Brain microvascular endothelial cell (primary cell): Measurements from ENCODE around the gene TMEM47.

Experiments used
- DNase-seq: peaks from one replicate; pipeline ENCODE4 v3.0.0-alpha.2; 2020
- H3K27ac ChIP-seq: fragments of 250-450 bp; sonication (Bioruptor Pico); 2 replicates; pipeline ENCODE4 v1.5.1; 2020; ENCODE audit warnings: mild to moderate bottlenecking, moderate library complexity
- H3K27me3 ChIP-seq: fragments of 250-450 bp; sonication (Bioruptor Pico); replicated peaks from 2 replicates; pipeline ENCODE4 v1.5.1; 2020; ENCODE audit warnings: mild to moderate bottlenecking
- H3K36me3 ChIP-seq: fragments of 250-450 bp; sonication (Bioruptor Pico); replicated peaks from 2 replicates; pipeline ENCODE4 v1.5.1; 2020; ENCODE audit warnings: mild to moderate bottlenecking
- H3K4me3 ChIP-seq: 2 replicates; pipeline ENCODE4 v1.5.1; 2011; ENCODE audit warnings: low read depth, mild to moderate bottlenecking, control low read depth, low read length, moderate library complexity
- in situ Hi-C: cut with HindIII; loops from 2 replicates; pipeline ENCODE4 v1.10.0; 2017; ENCODE audit warnings: low sequenced_read_pairs, low pct_ligation_motif_present
- TF ChIP-seq, protein P1 (sequence below): IDR thresholded peaks from 2 replicates; pipeline ENCODE4 v1.5.1; 2011; ENCODE audit warnings: low read depth, mild to moderate bottlenecking, moderate library complexity, low read length, control low read depth, inconsistent platforms; ENCODE audit errors: missing control alignments

TMEM47 gene

DNA sequence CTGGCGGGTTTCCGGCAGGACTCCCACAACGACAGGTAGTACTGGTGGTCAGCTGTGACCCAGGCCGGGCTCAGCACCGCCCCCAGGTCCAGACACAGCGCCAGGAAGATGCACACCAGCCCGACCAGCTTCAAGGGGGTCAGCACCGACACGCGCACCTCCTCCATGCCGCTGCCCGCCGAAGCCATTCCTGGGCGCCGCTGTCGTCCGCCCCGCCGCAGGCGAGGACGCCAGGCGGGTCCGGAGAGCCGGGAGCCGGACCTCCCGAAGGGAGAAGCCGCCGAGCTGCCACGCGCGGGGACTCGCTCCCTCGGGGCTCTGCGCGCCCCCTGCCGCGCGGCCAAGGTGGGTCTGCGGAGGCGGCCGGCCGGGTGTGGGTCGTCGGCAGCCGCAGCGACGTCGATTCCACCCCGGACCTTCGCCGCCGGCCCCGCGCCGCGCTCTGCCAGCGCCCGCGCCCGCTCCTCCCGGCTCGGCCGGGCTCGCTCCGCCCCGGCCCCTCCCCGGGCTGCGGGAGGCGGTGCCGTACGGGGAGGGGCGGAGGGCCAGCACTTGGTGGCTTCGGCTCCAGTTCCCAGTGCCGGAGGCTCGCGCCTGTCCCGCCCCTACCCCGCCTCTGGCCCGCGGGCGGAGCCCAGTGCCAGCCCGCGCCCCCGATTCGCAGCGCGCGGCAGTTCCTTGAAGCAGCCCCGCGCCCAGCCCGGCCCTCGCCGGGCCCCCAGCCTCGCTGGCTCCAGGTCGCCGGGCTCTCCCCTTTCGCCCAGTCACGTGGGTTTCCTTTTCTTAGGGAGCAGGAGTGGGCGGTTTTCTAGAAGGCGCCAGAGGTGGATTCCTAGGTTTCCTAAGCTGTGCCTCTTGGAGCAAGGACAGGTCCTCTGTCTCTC lies at the start of gene TMEM47:
TMEM47 (minus strand) TSS at position 444 of the 884 bp plus-strand sequence; CDS start at position 188, 256 bp downstream.
- Histone ChIP-seq H3K27ac (peak within 1 kb of the TSS; percentile 73), H3K4me3 (peak within 1 kb of the TSS; percentile 69), H3K27me3 (no peaks in the 10 kb centered on the region), H3K36me3 (no peaks in the 10 kb centered on the region)
- TF ChIP-seq, protein P1, sequence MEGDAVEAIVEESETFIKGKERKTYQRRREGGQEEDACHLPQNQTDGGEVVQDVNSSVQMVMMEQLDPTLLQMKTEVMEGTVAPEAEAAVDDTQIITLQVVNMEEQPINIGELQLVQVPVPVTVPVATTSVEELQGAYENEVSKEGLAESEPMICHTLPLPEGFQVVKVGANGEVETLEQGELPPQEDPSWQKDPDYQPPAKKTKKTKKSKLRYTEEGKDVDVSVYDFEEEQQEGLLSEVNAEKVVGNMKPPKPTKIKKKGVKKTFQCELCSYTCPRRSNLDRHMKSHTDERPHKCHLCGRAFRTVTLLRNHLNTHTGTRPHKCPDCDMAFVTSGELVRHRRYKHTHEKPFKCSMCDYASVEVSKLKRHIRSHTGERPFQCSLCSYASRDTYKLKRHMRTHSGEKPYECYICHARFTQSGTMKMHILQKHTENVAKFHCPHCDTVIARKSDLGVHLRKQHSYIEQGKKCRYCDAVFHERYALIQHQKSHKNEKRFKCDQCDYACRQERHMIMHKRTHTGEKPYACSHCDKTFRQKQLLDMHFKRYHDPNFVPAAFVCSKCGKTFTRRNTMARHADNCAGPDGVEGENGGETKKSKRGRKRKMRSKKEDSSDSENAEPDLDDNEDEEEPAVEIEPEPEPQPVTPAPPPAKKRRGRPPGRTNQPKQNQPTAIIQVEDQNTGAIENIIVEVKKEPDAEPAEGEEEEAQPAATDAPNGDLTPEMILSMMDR, result no peak
- peak; percentile 36 for DNase-seq
- in situ Hi-C loops, result no loop called here

DNA sequence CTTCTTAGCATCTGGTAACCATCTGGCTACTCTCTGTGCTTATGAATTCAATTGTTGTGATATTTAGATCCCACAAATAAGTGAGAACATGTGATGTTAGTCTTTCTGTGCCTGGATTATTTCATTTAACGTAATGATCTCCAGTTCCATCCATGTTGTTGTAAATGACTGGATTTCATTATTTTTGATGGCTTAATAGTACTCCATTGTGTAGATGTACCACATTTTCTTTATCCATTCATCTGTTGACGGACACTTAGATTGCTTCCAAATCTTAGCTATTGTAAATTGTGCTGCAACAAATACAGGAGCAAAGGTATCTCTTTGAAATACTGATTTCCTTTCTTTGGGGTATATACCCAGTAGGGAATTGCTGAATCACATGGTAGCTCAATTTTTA lies 30.0 kb upstream of the TMEM47 start:
- Histone ChIP-seq H3K36me3 (no peaks in the 10 kb centered on the region), H3K27me3 (no peaks in the 10 kb centered on the region), H3K4me3 (no peak overlapping the region), H3K27ac (no peak overlapping the region)
- TF ChIP-seq, protein P1, result no peak
- DNase-seq, result no peak
- in situ Hi-C loops, result no loop called here

DNA sequence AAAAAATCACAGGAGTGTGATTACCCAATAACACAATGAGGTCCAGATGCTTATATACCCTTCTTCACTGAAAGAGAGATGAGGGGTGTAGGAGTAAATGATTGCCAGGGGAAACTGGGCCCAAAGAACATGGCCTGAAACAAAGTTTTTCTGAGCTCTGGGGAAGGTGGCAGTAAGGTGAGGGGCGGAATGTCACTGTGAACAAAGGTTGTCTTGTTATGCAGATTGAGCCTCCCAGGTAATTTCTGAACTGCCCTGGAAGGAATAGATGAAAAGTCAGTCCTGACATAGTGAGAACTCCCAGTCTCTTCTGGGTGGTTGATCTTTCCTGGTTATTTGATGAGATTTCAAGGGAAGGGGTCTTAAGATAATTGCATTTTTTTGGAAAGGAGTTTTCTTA lies 2.5 kb upstream of the TMEM47 start:
- Histone ChIP-seq H3K27ac (no peak overlapping the region), H3K36me3 (no peaks in the 10 kb centered on the region), H3K4me3 (no peak overlapping the region), H3K27me3 (no peaks in the 10 kb centered on the region)
- no peak for DNase-seq
- in situ Hi-C loops, result no loop called here
- TF ChIP-seq, protein P1, result no peak

DNA sequence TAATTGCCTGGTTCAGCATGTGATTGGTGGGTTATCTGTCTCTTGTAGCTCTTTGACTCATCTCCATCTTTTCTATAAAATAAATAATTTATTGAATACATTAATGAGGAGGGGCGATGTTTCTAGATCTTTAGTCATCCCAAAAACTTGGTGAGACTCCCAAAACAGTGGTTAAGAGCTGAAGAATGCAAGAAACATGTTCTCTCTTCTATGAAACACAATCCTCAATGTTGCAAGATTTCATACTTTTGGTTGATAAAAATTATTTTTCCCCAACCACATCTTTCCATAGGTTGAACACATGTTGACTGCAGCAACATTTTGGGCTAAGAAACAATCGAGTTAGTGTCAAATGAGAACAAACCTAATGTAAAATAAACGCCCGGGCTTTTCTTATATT lies 1.2 kb upstream of the TMEM47 start:
- TF ChIP-seq, protein P1, result no peak
- no peak for DNase-seq
- Histone ChIP-seq H3K4me3 (no peak overlapping the region), H3K36me3 (no peaks in the 10 kb centered on the region), H3K27ac (no peak overlapping the region), H3K27me3 (no peaks in the 10 kb centered on the region)
- in situ Hi-C loops, result no loop called here

DNA sequence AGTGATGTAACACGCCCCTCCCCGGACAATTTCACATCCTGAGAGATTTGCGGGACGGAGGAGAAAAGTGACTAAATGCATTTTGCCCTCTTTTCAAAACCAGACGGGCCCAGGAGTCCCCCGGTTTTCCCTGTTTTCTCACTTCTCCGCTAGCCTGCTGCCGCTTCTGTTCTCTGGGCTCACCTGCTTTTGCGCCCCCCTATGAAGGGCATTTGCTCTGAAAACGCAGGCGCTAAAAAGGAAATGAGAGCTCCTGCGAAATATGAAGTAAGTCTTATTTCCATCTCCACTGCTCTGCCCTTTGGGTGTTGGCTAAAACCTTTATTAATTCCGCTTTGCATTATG lies 613 bp upstream of the TMEM47 start:
- Histone ChIP-seq H3K36me3 (no peaks in the 10 kb centered on the region), H3K4me3 (peak overlapping the region; percentile 53), H3K27me3 (no peaks in the 10 kb centered on the region), H3K27ac (no peak overlapping the region)
- DNase-seq, result no peak
- TF ChIP-seq, protein P1, result no peak
- in situ Hi-C loops, result no loop called here
